ENCODE data around the gene CHDH.

CHDH gene

DNA sequence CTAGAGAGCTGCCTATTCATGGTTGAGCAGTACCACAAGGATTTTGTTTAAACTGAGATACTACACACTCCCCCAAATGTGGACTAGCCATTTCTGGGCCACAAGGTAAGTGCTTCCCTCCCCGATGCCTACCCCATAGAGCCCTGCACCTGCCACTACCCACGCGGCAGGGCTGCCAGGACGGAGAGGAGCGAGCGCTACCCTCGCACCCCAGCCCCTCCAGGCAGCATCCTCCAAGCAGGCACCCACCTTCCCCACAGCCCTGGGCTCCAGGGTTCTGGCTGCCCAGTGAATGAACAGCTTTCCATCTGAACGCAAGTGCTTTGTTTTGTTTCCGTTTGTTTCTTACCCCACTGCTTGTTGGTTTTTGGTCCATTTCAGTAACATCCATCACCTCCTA is 59.2 kb downstream of the CHDH start:
- ChIA-PET CTCF (no interaction called here), POLR2A (no interaction called here)
- Histone ChIP-seq H3K36me3 (ENCODE audit: control insufficient read depth in 2 of 2, insufficient read depth in 1 of 2, low read length in 2 of 2) (no peaks in the 10 kb centered on the region), H3K27ac (ENCODE audit: extremely low read depth, low read depth, low read length) (no peak overlapping the region), H3K4me3 (ENCODE audit: low read depth, low read length) (no peak overlapping the region), H3K9me3 (ENCODE audit: control insufficient read depth, insufficient read depth, low read depth, low read length) (no peaks in the 10 kb centered on the region), H3K4me1 (ENCODE audit: control insufficient read depth, insufficient read depth, low read length) (no peaks in the 10 kb centered on the region)
- TF ChIP-seq ZNF138 (tag by site-specific recombination; IDR thresholded peaks at IDR 0.05; ENCODE audit: borderline replicate concordance): no peak
- no peak for TF ChIP-seq ZNF843 (tag by site-specific recombination; IDR thresholded peaks at IDR 0.05)
- no peak for TF ChIP-seq YY1 (tag by site-specific recombination; IDR thresholded peaks at IDR 0.05)
- no peak for TF ChIP-seq HOXC10 (CRISPR knock-in tag; IDR thresholded peaks at IDR 0.05)
- no peak for TF ChIP-seq ZNF266 (tag by site-specific recombination; IDR thresholded peaks at IDR 0.05; ENCODE audit: low read depth)
- TF ChIP-seq ZNF324 (tag by site-specific recombination; IDR thresholded peaks at IDR 0.05): no peak
- TF ChIP-seq, protein P1, sequence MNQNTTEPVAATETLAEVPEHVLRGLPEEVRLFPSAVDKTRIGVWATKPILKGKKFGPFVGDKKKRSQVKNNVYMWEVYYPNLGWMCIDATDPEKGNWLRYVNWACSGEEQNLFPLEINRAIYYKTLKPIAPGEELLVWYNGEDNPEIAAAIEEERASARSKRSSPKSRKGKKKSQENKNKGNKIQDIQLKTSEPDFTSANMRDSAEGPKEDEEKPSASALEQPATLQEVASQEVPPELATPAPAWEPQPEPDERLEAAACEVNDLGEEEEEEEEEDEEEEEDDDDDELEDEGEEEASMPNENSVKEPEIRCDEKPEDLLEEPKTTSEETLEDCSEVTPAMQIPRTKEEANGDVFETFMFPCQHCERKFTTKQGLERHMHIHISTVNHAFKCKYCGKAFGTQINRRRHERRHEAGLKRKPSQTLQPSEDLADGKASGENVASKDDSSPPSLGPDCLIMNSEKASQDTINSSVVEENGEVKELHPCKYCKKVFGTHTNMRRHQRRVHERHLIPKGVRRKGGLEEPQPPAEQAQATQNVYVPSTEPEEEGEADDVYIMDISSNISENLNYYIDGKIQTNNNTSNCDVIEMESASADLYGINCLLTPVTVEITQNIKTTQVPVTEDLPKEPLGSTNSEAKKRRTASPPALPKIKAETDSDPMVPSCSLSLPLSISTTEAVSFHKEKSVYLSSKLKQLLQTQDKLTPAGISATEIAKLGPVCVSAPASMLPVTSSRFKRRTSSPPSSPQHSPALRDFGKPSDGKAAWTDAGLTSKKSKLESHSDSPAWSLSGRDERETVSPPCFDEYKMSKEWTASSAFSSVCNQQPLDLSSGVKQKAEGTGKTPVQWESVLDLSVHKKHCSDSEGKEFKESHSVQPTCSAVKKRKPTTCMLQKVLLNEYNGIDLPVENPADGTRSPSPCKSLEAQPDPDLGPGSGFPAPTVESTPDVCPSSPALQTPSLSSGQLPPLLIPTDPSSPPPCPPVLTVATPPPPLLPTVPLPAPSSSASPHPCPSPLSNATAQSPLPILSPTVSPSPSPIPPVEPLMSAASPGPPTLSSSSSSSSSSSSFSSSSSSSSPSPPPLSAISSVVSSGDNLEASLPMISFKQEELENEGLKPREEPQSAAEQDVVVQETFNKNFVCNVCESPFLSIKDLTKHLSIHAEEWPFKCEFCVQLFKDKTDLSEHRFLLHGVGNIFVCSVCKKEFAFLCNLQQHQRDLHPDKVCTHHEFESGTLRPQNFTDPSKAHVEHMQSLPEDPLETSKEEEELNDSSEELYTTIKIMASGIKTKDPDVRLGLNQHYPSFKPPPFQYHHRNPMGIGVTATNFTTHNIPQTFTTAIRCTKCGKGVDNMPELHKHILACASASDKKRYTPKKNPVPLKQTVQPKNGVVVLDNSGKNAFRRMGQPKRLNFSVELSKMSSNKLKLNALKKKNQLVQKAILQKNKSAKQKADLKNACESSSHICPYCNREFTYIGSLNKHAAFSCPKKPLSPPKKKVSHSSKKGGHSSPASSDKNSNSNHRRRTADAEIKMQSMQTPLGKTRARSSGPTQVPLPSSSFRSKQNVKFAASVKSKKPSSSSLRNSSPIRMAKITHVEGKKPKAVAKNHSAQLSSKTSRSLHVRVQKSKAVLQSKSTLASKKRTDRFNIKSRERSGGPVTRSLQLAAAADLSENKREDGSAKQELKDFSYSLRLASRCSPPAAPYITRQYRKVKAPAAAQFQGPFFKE (tag by site-specific recombination; IDR thresholded peaks at IDR 0.05; ENCODE audit: borderline replicate concordance): no peak
- TF ChIP-seq ZBTB1 (tag by site-specific recombination; IDR thresholded peaks at IDR 0.05): no peak
- no peak for TF ChIP-seq ZNF549 (tag by site-specific recombination; IDR thresholded peaks at IDR 0.05)
- TF ChIP-seq ZBTB8A (tag by site-specific recombination; IDR thresholded peaks at IDR 0.05): no peak
- TF ChIP-seq ZNF791 (tag by site-specific recombination; IDR thresholded peaks at IDR 0.05): no peak
- TF ChIP-seq HOXA7 (CRISPR knock-in tag; IDR thresholded peaks at IDR 0.05; ENCODE audit: borderline replicate concordance): no peak

DNA sequence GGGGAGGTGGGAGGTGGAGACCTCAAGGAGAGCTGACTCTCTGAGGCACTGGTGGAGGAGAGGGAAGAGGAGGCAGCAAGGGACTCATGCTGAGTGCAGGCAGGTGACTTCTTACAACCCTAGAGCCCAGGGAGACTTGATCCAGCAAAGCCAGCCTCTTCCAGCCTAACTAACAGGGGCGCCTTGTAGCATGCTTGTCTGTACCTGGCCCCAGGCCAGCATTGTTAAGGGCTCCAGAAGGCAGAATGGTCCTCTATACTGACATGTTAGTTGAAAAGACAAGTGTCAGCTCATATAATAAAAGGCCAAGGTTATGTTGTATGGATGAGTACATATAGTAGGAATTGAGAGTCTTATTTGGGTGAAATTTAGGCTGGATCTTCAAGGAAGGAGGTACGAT is 65.4 kb downstream of the CHDH start:
- TF ChIP-seq, protein P2, sequence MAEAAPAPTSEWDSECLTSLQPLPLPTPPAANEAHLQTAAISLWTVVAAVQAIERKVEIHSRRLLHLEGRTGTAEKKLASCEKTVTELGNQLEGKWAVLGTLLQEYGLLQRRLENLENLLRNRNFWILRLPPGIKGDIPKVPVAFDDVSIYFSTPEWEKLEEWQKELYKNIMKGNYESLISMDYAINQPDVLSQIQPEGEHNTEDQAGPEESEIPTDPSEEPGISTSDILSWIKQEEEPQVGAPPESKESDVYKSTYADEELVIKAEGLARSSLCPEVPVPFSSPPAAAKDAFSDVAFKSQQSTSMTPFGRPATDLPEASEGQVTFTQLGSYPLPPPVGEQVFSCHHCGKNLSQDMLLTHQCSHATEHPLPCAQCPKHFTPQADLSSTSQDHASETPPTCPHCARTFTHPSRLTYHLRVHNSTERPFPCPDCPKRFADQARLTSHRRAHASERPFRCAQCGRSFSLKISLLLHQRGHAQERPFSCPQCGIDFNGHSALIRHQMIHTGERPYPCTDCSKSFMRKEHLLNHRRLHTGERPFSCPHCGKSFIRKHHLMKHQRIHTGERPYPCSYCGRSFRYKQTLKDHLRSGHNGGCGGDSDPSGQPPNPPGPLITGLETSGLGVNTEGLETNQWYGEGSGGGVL (tag by site-specific recombination; IDR thresholded peaks at IDR 0.05): 0 out of 2 replicates have a peak, but pooled peaks have one; percentile 24
- TF ChIP-seq, protein P1 (tag by site-specific recombination; IDR thresholded peaks at IDR 0.05; ENCODE audit: borderline replicate concordance): no peak
- no peak overlapping the region for H3K4me3 ChIP-seq (ENCODE audit: low read depth, low read length)
- POLR2A ChIA-PET: interaction anchor here (0.6 kb wide), 1 partner anchor 32 kb away, joined by 5 read pairs; no protein-coding TSS in a partner anchor
- no peaks in the 10 kb centered on the region for H3K4me1 ChIP-seq (ENCODE audit: control insufficient read depth, insufficient read depth, low read length)
- H3K36me3 ChIP-seq (ENCODE audit: control insufficient read depth in 2 of 2, insufficient read depth in 1 of 2, low read length in 2 of 2): no peaks in the 10 kb centered on the region
- no peaks in the 10 kb centered on the region for H3K9me3 ChIP-seq (ENCODE audit: control insufficient read depth, insufficient read depth, low read depth, low read length)
- CTCF ChIA-PET: no interaction called here
- no peak overlapping the region for H3K27ac ChIP-seq (ENCODE audit: extremely low read depth, low read depth, low read length)

Measured in HEK293 (cell line).